ENCODE measurements around the gene OTULIN. TPM values are rescaled to one million over a fixed set of nuclear protein-coding genes. Genes with fewer than 3 reads are reported as not detected.

OTULIN gene
- total RNA-seq, 1 donor from 2014 or later: 27.1 TPM

DNA sequence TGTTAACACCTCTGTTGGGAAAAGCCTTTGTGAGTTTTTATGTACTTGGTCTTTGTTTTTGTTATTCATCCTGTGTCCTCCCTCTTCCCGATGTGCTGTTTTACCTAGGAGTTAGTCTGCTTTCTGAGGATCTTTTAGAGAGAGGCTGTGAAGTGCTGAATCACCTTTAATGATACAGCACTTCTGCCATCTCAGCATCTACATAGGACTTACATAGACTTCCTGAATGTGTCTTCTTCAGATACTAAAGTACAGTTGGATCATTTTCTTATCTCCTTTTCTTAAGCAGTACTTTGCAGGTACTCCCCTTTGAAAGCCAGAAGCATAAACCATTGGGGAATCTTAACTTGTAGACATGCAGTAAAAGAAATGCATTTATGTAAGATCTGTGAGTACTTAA, 31.5 kb downstream of the OTULIN start:
- DNase-seq (ENCODE audit: low spot score): no peak

DNA sequence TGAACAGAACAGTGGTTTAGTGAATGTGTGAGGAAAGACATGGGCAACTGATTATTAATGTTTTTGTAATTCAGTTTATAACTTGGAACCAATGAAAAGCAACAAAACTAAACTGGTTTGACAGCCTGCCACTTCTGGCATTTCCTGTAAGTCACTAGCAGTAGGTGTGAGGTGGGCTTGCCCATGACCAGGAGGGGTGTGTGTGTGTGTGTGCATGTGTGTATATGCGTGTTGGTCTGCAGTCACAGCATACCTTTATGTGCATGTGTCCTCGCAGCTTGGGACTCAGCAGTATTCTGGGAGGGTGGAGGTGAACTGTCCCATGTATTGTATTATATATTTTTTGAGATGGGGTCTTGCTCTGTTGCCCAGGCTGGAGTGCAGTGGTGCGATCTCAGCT, 32.3 kb downstream of the OTULIN start:
- DNase-seq (ENCODE audit: low spot score): no peak

DNA sequence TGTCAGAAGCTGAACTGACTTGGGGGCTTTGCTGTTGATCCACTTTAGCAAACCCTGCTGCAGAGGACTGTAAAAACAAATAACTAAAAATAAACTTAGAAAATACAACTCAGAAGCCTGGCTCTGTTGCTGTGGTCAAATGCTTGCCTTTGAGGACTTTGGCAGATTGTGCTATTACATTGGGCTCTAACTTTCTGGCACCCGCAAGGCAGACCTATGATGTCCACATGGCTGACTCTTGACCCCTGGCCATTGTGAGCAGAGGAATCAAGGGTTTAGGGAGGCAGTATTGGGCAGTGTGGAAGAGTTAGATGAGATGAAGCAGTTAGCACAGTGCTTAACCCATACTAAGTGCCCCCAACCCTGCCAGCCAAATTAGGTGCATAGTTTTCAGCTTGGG, 34.0 kb downstream of the OTULIN start:
- no peak for DNase-seq (ENCODE audit: low spot score)

DNA sequence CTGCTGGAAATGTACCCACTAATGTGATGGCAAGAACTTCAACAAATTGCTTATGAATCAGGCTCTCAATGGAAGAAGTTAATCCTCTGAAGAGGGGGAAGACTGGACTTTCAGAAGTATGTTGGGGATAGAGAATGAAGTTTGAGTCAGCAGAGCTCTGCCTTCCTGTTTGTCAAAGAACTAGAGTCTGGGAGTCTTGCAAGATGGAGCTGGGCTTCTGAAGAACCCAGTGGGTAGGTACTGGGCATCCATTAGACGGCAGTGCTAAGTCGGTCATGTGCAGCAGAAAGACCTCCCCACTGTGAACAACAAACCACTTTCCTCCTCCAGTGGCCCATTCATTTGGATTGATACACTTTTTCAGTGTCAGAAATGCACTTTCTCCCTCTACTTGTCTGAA, 34.6 kb downstream of the OTULIN start:
- no peak for DNase-seq (ENCODE audit: low spot score)

DNA sequence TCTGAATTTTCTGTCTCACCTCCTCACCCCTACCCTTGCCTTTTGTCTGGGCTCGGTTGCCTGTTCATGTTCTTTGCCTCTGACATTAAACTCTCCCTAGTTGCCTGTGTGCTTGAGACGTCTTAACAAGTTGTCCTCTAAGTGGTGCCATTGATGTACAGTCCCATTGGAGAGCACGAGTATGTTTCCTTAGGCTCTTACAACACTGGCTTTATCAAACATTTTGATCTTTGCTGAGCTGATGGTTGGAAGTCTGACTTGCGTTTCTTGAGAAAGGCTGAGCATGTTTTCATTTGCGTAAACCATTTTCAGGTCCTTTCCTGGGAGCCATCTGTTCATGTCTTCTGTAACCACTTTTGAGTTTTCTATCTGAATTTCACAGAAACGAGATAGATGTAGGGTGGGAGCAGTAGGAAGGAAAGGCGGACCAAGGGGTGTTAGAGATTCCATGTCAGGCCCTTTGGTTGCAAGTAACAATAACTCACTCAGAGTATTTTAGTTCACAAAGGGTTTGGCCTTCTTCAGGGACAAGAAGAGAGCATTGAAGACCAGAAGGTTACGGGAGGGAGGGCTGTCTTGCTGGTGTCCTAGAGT, 35.4 kb downstream of the OTULIN start:
- DNase-seq (ENCODE audit: low spot score): no peak

DNA sequence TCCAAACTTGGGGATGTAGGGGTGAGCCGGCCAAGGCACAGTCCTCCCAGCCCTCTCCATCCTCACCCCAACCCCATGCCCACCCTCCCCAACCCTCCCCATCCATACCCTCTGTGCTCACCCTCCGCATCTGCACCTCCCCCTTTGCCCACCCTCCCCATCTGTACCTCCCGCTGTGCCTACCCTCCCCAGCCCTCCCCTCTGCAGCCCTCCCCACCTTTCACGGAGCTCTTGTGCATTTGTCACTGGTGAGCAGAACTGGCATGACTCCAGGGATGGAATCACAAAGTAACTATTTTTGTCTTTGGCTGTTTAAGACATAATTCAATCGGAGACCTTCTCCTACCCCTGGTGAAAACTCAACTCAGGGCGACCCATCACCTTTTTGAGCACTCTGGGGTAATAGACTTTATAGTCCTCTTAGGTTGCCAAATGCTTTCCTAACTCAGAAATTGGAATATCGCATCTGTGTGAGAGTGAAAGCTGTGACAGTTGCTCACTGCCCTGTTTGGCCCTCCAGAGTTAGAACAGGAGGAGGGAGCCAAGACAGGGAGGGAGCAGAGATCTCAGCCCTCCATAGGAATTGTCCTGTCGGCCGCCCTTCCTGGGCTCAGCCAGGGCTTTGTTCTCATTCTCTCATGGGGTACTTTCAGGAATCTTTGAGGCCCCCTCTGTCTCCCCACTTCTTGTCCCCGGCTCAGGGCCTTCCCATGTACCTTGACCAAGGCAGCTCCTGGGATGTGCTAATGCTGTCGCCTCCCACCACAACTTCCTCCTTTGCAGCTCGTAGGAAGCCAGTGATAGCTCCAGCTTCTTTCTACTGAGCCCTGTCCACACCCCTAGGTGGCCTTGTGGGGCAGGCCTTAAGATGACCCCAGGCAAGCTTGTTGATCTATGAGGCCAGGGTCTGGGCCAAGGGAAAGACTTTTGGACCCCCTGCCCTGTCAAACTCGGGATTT, 36.2 kb downstream of the OTULIN start:
- no peak for DNase-seq (ENCODE audit: low spot score)

DNA sequence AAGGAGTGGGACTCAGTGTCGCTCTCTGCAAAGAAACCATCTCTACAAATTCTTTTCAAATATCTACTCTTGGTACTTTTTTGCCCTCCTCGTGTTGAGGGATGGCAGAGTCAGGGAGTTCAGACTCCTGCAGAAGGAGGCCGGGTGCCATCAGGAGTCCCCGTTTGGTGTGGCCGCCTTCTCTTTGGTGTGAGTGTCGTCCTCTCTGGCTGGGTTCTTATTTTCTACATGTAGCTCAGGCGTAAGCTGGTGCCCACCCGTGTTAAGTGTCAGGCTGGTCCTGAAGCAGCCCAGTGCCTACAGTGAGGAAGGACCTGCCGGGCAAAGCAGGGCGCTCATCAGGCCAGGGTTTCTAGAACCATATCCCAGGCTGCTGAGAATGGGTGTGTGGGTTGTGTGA, 37.0 kb downstream of the OTULIN start:
- DNase-seq (ENCODE audit: low spot score): no peak

DNA sequence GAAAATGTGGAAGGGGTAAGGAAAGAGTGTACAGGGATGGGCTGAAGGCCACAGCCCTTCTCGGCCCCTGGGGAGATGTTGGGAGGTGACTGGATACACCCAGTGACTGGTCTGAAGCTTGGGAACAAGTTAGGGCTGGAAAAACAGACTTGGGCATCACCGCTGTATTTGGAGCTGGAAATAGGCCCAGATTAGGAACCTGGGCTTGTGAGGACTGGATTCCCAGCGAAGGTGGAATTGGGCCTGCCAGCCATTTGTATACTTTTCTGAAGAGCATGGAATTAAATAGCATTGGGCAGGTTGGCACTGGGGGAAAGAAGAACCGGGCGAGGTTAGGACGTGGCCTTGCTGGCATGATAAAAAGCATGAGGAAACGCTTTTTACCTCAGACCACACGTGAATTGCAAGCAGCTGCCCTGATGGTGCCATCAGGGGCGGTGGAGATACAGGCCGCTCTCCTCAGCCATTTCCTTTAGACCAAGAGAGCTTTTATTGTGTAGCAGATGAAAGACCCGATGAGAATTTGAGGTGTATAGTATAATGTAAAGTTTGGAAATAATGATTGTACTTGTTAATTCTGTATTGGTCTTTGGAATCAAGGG, 37.8 kb downstream of the OTULIN start:
- DNase-seq (ENCODE audit: low spot score): no peak

DNA sequence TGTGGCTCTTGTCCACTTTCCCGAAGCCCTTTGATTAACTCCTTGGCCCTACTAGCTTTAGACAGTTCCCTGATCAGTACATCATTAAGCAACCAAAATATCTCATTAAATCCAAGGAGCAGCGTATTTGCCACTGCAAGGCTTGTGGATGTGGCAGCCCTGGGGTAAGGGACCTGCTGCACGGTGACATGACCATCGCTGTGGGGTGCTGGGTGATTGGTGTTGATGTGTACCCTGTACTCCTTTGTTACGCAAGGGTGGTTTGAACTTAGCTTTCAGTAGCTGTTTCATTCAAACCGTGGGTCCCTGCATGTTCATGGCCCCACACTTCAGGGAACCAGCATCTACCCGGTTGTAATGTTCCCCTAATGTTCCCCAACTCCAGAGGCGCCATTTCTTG, 41.0 kb downstream of the OTULIN start:
- DNase-seq (ENCODE audit: low spot score): no peak

DNA sequence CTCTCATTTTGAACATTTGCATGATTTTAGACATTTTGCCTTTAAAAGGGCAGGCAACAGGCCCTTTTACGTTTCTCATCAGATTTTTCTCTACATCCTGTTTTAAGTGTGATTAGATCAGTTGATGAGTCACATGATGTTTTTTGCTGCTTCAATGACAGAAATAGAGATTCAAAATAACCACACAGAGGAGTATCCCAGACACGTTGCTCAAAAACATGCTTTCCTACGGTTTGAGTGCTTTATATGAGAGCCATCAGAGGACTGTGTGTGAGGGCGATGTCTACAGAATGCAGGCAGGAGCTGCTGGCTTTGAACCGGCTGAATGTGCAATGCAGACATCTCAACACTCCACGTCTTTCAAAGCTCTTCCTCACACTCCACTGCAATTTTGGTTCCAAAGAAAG, 42.1 kb downstream of the OTULIN start:
- DNase-seq (ENCODE audit: low spot score): no peak

DNA sequence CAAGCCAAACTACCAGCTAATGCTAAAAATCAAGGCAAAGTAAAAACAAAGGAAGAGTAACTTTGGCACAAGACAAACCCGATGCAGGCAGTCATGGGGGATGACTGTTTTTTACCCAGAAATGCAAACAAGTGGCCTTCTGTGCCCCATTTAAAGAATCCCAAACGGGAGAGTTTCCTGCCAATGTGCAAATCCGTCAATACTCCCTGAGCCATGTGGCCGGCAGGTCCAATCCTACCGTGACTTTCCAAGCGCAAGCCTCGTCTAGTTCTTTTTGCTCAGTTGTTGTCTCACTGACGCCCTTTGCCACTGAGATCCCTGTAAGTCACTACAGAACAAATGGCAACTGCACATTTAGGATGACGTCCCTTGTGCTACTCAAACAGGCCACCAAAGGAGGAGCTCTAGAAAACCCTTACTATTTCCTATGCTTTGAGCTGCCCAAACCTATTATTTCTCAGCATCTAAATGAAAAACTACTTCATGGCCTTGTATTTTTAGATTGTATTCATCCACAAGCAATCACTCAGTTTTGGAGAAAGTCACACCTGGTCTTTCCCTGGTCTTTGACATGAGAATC, 43.4 kb downstream of the OTULIN start:
- no peak for DNase-seq (ENCODE audit: low spot score)

DNA sequence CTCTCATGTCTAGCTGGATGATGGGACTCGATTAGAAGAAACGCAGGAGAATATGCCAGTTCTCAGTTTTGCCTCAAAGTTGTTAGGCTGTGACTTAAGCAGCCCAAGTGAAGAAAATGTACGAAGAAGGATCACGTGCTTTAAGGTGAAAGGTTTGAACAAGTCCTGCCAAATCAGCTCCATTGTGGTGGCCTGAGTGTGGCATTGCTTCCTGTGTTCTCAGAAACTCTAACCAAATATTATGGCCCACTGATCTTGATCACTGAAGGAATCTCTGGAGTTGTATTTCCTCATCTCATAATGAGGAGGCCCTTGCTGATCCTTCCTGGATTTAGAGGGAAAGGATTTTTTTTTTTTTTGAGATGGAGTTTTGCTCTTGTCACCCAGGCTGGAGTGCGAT, 44.0 kb downstream of the OTULIN start:
- no peak for DNase-seq (ENCODE audit: low spot score)

DNA sequence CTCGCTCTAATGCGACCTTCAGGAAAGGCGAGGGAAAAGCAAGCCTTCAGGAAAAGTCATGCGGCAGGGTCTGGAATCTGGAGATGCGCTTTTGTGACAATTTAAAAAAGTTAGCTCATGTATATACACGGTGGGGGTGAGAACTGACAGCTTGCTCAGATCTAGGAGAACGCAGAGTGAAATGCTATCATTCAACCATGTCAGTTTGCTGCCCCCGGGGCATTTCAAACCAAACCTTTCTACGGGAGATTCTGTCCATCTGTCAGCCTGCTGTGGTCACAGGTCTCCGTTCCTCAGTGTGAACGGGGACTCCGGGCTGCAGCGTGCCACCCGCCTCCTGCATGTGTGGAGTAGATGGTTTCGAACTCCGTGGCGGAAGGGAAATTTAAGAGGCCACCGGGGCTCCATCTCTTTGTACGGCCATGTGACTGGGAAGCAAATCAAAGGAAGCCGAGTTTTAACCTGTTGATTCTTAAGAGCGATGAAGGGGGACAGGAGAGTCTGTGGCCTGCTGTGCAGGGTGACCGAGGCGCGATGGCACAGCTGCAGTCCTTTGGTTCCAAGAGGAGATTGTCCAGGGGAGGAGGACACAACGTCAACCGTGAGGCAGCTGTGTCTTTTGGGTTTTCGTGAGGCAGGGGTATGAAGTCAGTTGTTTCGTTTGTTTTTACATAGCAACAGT, 45.9 kb downstream of the OTULIN start:
- DNase-seq (ENCODE audit: low spot score): no peak

DNA sequence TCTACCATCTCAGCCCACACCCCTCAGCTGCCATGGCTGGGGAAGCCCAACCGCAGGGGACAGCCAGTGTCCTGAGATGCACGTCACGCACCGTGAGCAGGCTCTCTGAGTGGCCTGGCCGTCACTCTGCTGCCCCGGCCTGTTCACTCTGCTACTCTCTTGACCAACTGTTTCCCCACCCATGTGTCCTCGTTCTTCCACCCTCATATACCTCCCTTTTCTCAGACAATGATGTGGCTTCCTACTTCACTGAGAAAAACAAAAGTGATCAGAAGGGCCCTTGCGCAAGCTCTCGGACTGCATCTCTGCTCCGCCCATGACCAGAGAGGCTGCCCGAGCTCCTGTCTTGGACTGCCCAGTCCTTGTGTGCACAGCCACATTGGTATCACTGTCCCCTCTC, 47.6 kb downstream of the OTULIN start:
- DNase-seq (ENCODE audit: low spot score): no peak

DNA sequence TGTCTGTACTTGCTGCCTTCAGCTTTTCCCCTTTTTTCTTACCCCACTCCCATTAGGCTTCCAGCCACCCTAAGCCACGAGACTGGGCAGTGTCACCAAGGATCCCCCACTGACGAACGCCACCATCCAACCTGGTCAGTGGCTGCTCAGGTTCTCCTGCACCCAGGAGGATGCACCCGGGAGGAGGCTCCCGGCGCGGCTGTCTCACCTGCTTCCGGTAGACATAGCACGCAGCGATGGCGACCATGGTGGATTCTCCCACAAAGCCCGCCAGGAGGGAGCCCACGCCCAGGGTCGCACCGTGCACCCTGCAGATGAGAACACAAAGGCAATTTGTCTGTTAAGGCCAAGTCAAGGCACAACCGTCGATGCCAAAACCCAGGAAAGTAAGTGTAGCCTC, 48.1 kb downstream of the OTULIN start:
- no peak for DNase-seq (ENCODE audit: low spot score)

DNA sequence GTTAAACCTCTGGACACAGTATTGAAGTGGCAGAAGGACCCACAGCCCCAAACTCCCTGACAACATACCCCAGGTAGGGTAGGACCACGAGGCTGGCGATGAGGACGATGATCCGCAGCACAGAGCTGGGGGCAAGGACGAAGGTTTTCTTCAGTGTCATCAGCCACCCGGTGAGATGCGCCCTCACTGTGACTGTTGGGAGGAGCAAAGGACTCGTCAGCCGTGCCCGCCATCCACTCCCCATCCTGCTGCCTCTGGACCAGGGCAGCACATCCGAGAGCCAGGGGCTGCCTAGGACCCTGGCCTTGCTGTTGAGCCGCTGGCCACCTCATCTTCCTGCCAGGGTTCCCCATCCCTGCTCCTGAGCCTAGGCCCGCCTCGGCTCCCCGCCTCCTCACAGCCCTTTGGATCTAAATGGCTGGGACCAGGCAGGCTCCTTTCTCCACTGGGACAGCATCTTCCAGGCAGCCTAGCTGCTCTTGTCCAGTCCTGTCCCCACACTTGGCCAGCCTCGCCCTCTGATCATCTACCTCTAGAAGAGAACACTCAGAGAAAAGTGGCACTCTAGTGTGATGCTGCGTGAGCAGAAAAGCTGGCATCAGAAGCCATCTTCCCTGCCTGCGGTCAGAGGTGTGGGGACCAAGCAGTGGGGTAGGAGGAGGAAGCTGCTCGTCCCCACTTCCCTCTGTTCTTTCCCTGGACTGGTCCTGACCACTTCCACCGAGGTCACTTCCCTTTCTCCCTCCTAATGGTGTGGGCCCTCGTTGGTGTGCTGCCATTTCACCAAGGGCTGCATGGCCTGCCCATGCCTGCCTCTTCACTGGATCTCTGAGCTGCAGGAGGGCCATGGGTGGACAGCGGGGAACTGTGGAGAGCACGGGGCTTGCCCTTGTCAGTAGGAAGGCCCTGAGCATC, 49.2 kb downstream of the OTULIN start:
- DNase-seq (ENCODE audit: low spot score): peak; percentile 75

DNA sequence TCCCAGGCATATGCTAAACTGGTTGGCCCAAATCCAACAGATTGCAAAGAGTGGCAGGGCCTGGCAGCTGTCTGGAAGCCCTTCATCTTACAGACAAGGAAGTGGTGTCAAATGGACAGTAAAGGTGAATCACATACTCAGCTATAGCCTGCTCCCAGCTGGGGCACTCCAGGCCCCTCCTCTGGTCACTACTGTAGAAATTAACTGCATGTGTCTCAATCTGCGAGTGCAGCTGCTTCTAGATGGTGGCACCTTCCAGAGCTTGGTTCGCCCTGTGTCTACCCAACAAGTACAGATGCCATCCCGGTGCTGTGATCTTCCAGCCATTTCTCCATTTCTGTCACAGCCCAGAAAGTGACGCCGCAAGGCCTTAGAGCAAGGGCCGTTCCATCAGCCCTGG, 50.2 kb downstream of the OTULIN start:
- DNase-seq (ENCODE audit: low spot score): peak; percentile 68

DNA sequence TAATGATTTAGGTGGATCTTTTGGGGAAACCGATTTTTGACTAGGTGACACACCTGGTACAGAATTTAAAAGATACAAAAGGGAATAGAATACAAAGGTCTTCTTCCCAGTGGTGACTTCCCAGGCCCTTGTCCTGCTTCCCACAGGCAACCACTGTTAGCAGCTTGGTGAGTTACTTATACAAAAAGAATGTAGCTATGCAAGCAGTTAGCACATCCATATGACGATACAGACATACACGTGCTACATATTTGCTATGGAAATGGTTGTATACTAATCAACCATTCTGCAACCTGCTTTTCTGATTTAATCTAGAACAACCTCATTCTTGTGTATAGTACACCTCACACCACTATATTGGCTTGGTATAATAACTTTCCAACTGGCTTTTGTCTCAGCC, 51.0 kb downstream of the OTULIN start:
- no peak for DNase-seq (ENCODE audit: low spot score)

DNA sequence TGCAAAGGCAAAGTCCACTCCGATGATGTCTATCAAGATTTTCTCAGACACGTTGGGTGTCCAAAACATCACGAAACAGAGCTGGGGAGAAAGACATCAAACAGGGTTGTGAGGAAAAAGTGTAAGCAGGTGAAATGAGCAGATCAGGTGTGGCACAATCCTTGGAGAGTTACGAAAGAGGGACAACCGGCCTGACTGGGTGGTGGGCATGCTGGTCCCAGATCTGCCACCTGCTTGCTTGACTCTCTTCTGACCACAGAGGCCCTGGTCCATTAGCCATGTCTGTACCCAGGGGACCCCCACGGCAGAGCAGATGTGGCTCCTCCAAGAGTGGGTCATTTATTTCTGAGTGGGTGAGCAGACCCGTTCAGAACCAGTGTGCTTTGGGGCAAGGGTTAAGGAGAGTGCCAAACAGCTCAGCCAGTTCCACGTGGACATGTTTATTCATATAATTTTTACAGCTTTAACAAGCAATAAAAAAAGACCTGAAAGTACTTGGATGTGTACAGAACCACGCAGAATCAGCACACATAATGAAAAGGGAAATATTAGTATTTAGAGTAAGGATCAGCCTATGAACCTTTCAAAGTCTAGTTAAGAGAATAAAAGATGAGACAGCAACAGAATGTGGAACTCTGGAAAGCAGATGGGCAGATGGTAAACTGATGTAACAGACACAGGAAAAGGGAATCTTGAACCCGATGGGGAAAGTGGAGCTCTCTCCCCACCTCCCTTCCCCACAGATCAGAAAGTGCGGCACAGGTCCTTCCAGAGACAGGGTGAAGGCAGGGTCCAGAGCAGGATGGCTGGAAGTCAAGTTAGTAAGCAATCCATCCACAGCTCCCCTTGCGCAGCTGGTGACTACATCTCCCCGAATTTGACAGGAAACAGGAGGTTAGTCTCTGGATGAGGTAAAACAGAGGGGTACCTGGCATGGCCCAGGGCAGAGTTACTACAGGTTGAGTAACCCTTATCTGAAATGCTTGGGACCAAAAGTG, 52.5 kb downstream of the OTULIN start:
- DNase-seq (ENCODE audit: low spot score): peak; percentile 67
